ENCODE data around the gene ZSCAN31. TPM values are rescaled to one million over a fixed set of nuclear protein-coding genes. Genes with fewer than 3 reads are reported as not detected.
A peak's percentile ranks its signal among the peaks of the same experiment; 100 is the strongest.
"Not testable (repeated sequence)": the region's sequence is repeated elsewhere in the genome, so short reads cannot be mapped to it uniquely, and the experiment has no call there.

Gene ZSCAN31
- total and polyA plus RNA-seq, 11 donors = 3.3 to 22.0 (median 9.9) TPM

DNA sequence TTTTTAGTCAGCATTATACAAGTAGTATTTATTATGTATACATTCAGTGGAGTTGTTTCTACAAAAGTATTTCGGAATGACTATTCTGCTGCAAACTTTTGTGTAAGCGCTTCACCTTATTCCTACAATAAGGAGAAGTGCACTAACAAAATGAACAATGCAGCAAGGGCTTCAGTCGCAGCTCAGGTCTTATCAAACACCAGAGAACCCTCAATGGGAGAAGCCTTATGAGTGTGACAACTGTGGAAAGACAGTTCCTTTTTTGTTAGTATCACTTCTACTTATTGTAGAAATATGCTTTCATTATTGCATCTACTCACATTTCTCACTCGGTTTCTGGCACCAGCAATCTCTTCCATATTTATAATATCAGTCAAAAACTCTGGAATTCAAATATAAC lies 32.6 kb upstream of the ZSCAN31 start:
- Histone ChIP-seq H3K9me3 (no peaks in the 10 kb centered on the region), H3K27ac (no peak overlapping the region), H3K27me3 (no peaks in the 10 kb centered on the region), H3K4me3 (no peak overlapping the region), H3K4me1 (no peaks in the 10 kb centered on the region), H3K36me3 (peaks cover 0 to 58% (median 34%) of the 10 kb centered on the region in 9 donors)
- WGBS, 4 donors = 85 to 94% (median 90%) methylated on average over 4 of the region's 4 CpGs
- no peak for ATAC-seq
- intact Hi-C loops (cut with DNase I) = no loop called here
- no peak for TF ChIP-seq POLR2A (IDR thresholded peaks at IDR 0.05)
- TF ChIP-seq, protein P1, sequence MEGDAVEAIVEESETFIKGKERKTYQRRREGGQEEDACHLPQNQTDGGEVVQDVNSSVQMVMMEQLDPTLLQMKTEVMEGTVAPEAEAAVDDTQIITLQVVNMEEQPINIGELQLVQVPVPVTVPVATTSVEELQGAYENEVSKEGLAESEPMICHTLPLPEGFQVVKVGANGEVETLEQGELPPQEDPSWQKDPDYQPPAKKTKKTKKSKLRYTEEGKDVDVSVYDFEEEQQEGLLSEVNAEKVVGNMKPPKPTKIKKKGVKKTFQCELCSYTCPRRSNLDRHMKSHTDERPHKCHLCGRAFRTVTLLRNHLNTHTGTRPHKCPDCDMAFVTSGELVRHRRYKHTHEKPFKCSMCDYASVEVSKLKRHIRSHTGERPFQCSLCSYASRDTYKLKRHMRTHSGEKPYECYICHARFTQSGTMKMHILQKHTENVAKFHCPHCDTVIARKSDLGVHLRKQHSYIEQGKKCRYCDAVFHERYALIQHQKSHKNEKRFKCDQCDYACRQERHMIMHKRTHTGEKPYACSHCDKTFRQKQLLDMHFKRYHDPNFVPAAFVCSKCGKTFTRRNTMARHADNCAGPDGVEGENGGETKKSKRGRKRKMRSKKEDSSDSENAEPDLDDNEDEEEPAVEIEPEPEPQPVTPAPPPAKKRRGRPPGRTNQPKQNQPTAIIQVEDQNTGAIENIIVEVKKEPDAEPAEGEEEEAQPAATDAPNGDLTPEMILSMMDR (IDR thresholded peaks at IDR 0.05) = no peak
- no peak for DNase-seq

DNA sequence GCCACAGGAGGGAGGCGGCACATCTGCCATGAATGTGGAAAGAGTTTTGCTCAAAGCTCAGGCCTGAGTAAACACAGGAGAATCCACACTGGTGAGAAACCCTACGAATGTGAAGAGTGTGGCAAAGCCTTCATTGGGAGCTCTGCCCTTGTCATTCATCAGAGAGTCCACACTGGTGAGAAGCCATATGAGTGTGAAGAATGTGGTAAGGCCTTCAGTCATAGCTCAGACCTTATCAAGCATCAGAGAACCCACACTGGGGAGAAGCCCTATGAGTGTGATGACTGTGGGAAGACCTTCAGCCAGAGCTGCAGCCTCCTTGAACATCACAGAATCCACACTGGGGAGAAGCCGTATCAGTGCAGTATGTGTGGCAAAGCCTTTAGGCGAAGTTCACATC lies 29.6 kb upstream of the ZSCAN31 start:
- 91 to 94% (median 92%) methylated on average over 4 of the region's 4 CpGs for WGBS, 4 donors
- intact Hi-C loops (cut with DNase I) = not testable (repeated sequence)

DNA sequence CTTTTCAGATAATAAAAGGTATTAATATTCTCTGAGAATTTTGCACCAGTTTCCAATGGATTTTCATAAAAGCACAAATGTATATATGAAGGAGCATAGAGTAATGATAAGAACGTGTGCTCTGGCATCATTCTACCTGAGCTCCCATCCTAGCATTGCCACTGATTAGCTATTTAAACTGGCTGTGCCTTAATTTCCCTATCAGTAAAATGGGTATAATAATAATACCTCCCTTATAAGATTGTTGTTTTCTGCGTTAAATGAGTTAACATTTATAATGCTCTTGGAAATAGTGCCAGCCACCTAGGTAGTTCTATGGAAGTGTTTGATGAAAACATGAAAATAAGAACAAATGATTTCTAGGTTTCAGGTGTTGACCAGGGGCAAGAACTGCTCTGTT lies 25.0 kb upstream of the ZSCAN31 start:
- no peak for ATAC-seq

More for the DNA sequence above, 29.6 kb upstream of the ZSCAN31 start:
- not testable (repeated sequence) for H3K4me1 ChIP-seq, H3K4me3 ChIP-seq, ATAC-seq, H3K27me3 ChIP-seq, H3K27ac ChIP-seq, DNase-seq, H3K9me3 ChIP-seq
- peaks cover 0 to 85% (median 60%) of the 10 kb centered on the region in 9 donors for H3K36me3 ChIP-seq

DNA sequence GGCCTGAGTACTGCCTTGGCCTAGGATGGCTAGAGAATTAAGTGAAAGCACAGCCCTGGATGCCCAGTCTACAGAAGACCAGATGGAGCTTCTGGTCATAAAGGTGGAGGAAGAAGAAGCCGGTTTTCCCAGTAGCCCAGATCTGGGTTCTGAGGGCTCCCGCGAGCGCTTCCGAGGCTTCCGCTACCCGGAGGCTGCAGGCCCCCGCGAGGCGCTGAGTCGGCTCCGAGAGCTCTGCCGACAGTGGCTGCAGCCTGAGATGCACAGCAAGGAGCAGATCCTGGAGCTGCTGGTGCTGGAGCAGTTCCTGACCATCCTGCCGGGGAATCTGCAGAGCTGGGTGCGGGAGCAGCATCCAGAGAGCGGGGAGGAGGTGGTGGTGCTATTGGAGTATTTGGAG lies 23.6 kb upstream of the ZSCAN31 start:
- Histone ChIP-seq H3K36me3 (peaks cover 0 to 51% (median 40%) of the 10 kb centered on the region in 9 donors), H3K4me1 (peaks cover 3 to 21% (median 17%) of the 10 kb centered on the region in 12 donors)
- H3K9me3 ChIP-seq, H3K27me3 ChIP-seq, ATAC-seq, H3K27ac ChIP-seq, DNase-seq, H3K4me3 ChIP-seq: not testable (repeated sequence)
- 93 to 99% (median 95%) methylated on average over 11 to 14 of the region's 16 CpGs for WGBS, 4 donors
- intact Hi-C loops (cut with DNase I) = loop anchor here in 9 of 10 donors (5.0 to 10.0 kb wide), 10 partner anchors 77 to 1175 kb away; partner anchors contain the start of genes ZSCAN26 (in 3 of the 9), NKAPL (in 2 of the 9), ZKSCAN4 (in 2 of the 9) and ZKSCAN8 (in 2 of the 9)

More for the DNA sequence above, 25.0 kb upstream of the ZSCAN31 start:
- Histone ChIP-seq H3K27me3 (no peaks in the 10 kb centered on the region), H3K4me1 (peaks cover 0 to 9% (median 6%) of the 10 kb centered on the region in 12 donors), H3K27ac (no peak overlapping the region), H3K4me3 (no peak overlapping the region), H3K36me3 (peaks cover 0 to 65% (median 54%) of the 10 kb centered on the region in 9 donors), H3K9me3 (no peaks in the 10 kb centered on the region)
- DNase-seq = no peak
- 93 to 97% (median 95%) methylated on average over 2 of the region's 2 CpGs for whole genome bisulfite sequencing, 4 donors
- TF ChIP-seq POLR2A (IDR thresholded peaks at IDR 0.05) = no peak
- TF ChIP-seq, protein P1 (IDR thresholded peaks at IDR 0.05) = no peak
- intact Hi-C loops (cut with DNase I) = no loop called here

DNA sequence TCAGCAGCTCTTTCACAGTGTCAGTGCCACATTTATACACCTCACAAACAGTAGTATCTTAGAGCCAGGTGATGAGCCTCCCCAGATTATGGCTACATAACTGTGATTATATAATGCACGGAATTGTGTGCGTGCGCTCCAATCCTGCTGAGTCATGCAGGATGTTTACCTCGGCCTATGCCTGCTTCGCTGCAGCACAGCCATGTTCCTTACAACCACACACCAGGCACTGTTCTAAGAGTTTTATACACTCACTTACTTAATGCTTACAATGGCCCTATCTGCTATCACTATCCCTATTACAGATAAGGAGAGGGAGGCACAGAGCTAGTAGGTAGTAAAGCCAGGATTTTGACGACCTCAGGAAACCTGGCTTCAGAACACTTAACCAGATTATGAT lies 21.1 kb upstream of the ZSCAN31 start:
- H3K4me1 ChIP-seq = peaks cover 3 to 35% (median 23%) of the 10 kb centered on the region in 12 donors
- peak overlapping the region in 1 of 12 donors; percentile 90 for H3K27ac ChIP-seq
- no peak for DNase-seq
- 76 to 85% (median 80%) methylated on average over 6 of the region's 6 CpGs for WGBS, 4 donors
- intact Hi-C loops (cut with DNase I) = loop anchor here in 9 of 10 donors (2.0 to 10.0 kb wide), 12 partner anchors 75 to 1172 kb away; partner anchors contain the start of genes ZKSCAN4 (in 3 of the 9), ZSCAN26 (in 3 of the 9), NKAPL (in 2 of the 9) and ZKSCAN8 (in 2 of the 9)
- H3K36me3 ChIP-seq = peaks cover 0 to 26% (median 15%) of the 10 kb centered on the region in 9 donors
- ATAC-seq = no peak
- H3K9me3 ChIP-seq = no peaks in the 10 kb centered on the region
- TF ChIP-seq, protein P1 (IDR thresholded peaks at IDR 0.05) = no peak
- no peak for TF ChIP-seq POLR2A (IDR thresholded peaks at IDR 0.05)
- H3K27me3 ChIP-seq = no peaks in the 10 kb centered on the region
- no peak overlapping the region for H3K4me3 ChIP-seq
